Common myeloid progenitor, CD34-positive (primary cell): ENCODE data around the gene CLN6.
A peak's percentile ranks its signal among the peaks of the same experiment; 100 is the strongest.

Source experiments
- CTCF ChIA-PET: fragments of 350-600 bp; sonication (Branson Sonifier 250); formaldehyde crosslinking; loops from one replicate; lab custom pipeline; 2021; ENCODE audit warnings: antibody characterized with exemption; lab: Charles Lee
- POLR2A ChIA-PET: fragments of 350-600 bp; sonication (Branson Sonifier 250); formaldehyde crosslinking; loops from one replicate; lab custom pipeline; 2021; ENCODE audit warnings: antibody characterized with exemption; lab: Charles Lee
- DNase-seq, 3 donors: peaks; one replicate each; pipeline versions ENCODE4 v3.0.0 to v3.0.0-alpha.2; 2013
- H3K27ac ChIP-seq, 2 experiments: 1 replicate in 1 of 2; 2 replicates in 1 of 2; pipeline ENCODE4 v1.7.0; 2013; ENCODE audit warnings: inconsistent platforms in 2 of 2, low read length in 2 of 2, mild to moderate bottlenecking in 2 of 2, low read depth in 1 of 2, moderate library complexity in 1 of 2; ENCODE audit not compliant: severe bottlenecking in 2 of 2, insufficient read depth in 1 of 2, poor library complexity in 1 of 2
- H3K27me3 ChIP-seq, 5 experiments: replicated peaks in 2 of 5; 1 replicate in 3 of 5; 2 replicates in 2 of 5; pipeline versions ENCODE4 v1.6.1 to v1.7.0; 2013; ENCODE audit warnings: low read length in 4 of 5, mild to moderate bottlenecking in 2 of 5, moderate library complexity in 2 of 5, inconsistent platforms in 1 of 5; ENCODE audit not compliant: insufficient read depth in 5 of 5, control insufficient read depth in 4 of 5
- H3K36me3 ChIP-seq, 4 experiments: 1 replicate in 2 of 4; 2 replicates in 2 of 4; pipeline versions ENCODE4 v1.6.1 to v1.7.0; 2013; ENCODE audit warnings: low read length in 3 of 4, control low read depth in 1 of 4, mild to moderate bottlenecking in 1 of 4; ENCODE audit not compliant: control insufficient read depth in 4 of 4, insufficient read depth in 4 of 4
- H3K4me1 ChIP-seq, 4 experiments: 1 replicate in 3 of 4; 2 replicates in 1 of 4; pipeline versions ENCODE4 v1.6.1 to v1.7.1; 2013; ENCODE audit warnings: low read length in 3 of 4, mild to moderate bottlenecking in 3 of 4, control low read depth in 1 of 4, inconsistent platforms in 1 of 4, moderate library complexity in 1 of 4; ENCODE audit not compliant: control insufficient read depth in 4 of 4, insufficient read depth in 4 of 4; ENCODE audit errors: control extremely low read depth in 1 of 4
- H3K4me3 ChIP-seq, 7 experiments: 1 replicate in 4 of 7; 2 replicates in 3 of 7; pipeline versions ENCODE4 v1.5.1 to v1.7.0; 2013; ENCODE audit warnings: mild to moderate bottlenecking in 7 of 7, low read length in 6 of 7, moderate library complexity in 6 of 7, inconsistent platforms in 2 of 7, low read depth in 2 of 7, control low read depth in 1 of 7; ENCODE audit not compliant: insufficient read depth in 4 of 7, control insufficient read depth in 1 of 7; ENCODE audit errors: extremely low read depth in 1 of 7
- H3K9me3 ChIP-seq, 5 experiments: 1 replicate in 4 of 5; 2 replicates in 1 of 5; pipeline versions ENCODE4 v1.6.1 to v1.7.1; 2013; ENCODE audit warnings: low read length in 4 of 5, mild to moderate bottlenecking in 2 of 5, inconsistent platforms in 1 of 5, low read depth in 1 of 5, moderate library complexity in 1 of 5; ENCODE audit not compliant: control insufficient read depth in 4 of 5, insufficient read depth in 2 of 5; ENCODE audit errors: control extremely low read depth in 1 of 5
- WGBS: methylation state at CpG from one replicate; pipeline ENCODE4 v1.1.5; 2013; ENCODE audit not compliant: insufficient coverage; 5-methylcytosine and 5-hydroxymethylcytosine counted together

CLN6 gene

GRCh38 chr15:68256675-68257450 is 27.3 kb upstream of the CLN6 start:
- CTCF ChIA-PET: interaction anchor here (1.2 kb wide), 1 partner anchor 26 kb away, joined by 3 read pairs; no protein-coding TSS in a partner anchor
- no peaks in the 10 kb centered on the region for H3K9me3 ChIP-seq
- peak; percentile 75 to 84 (median 78) for DNase-seq
- no peaks in the 10 kb centered on the region for H3K36me3 ChIP-seq
- peak overlapping the region; percentile 21 to 78 (median 61) for H3K4me3 ChIP-seq
- peaks cover 0 to 11% (median 10%) of the 10 kb centered on the region in 4 experiments for H3K4me1 ChIP-seq
- POLR2A ChIA-PET: interaction anchor here (1.7 kb wide), 1 partner anchor 21 kb away, joined by 4 read pairs; the partner anchor contains the start of gene FEM1B
- H3K27ac ChIP-seq: peak overlapping the region in 1 of 2 experiments; percentile 25
- 18% methylated on average over 43 of the region's 57 CpGs for WGBS
- H3K27me3 ChIP-seq: no peaks in the 10 kb centered on the region

GRCh38 chr15:68252925-68253534 is 23.5 kb upstream of the CLN6 start:
- Histone ChIP-seq H3K36me3 (no peaks in the 10 kb centered on the region), H3K9me3 (no peaks in the 10 kb centered on the region), H3K4me3 (no peak overlapping the region), H3K4me1 (peaks cover 0 to 14% (median 11%) of the 10 kb centered on the region in 4 experiments), H3K27me3 (no peaks in the 10 kb centered on the region), H3K27ac (no peak overlapping the region)
- POLR2A ChIA-PET: interaction anchor here (0.6 to 1.3 kb wide), 2 partner anchors 53 to 56 kb away, joined by 4 read pairs; no protein-coding TSS in a partner anchor
- DNase-seq: peak; percentile 74 to 87 (median 86)
- WGBS: 67% methylated on average over 1 of the region's 7 CpGs
- CTCF ChIA-PET: interaction anchor here (0.6 to 9.6 kb wide), 27 partner anchors 9 to 676 kb away, joined by 3 to 107 read pairs (median 4); no protein-coding TSS in a partner anchor

- peak in 2 of 3 donors; percentile 53 to 70 for DNase-seq
- no peaks in the 10 kb centered on the region for H3K36me3 ChIP-seq
- no peaks in the 10 kb centered on the region for H3K27me3 ChIP-seq
- no CpG with 5 or more reads among the region's 3 CpGs for WGBS
- no peak overlapping the region for H3K27ac ChIP-seq
- H3K4me1 ChIP-seq: peaks cover 0 to 4% (median under 1%) of the 10 kb centered on the region in 4 experiments
- ChIA-PET CTCF (interaction anchor here (0.6 to 9.6 kb wide), 7 partner anchors 9 to 1410 kb away, joined by 3 to 107 read pairs (median 3); no protein-coding TSS in a partner anchor), POLR2A (no interaction called here)
- no peak overlapping the region for H3K4me3 ChIP-seq
- H3K9me3 ChIP-seq: peaks cover 0 to 4% (median 2%) of the 10 kb centered on the region in 5 experiments
These were observed 19.7 kb upstream of the CLN6 start for GRCh38 chr15:68249058-68249713.

GRCh38 chr15:68244235-68244634 is 14.7 kb upstream of the CLN6 start:
- WGBS: no CpG with 5 or more reads among the region's 1 CpG
- peak in 1 of 3 donors; percentile 35 for DNase-seq
- Histone ChIP-seq H3K27me3 (no peaks in the 10 kb centered on the region), H3K9me3 (peaks cover 0 to 12% (median 3%) of the 10 kb centered on the region in 5 experiments), H3K36me3 (no peaks in the 10 kb centered on the region), H3K27ac (no peak overlapping the region), H3K4me1 (peaks cover 0 to 4% (median under 1%) of the 10 kb centered on the region in 4 experiments), H3K4me3 (no peak overlapping the region)
- ChIA-PET POLR2A (no interaction called here), CTCF (interaction anchor here (1.6 to 2.3 kb wide), 2 partner anchors 9 to 15 kb away, joined by 6 to 7 read pairs; partner anchors contain the start of gene CLN6)

GRCh38 chr15:68241088-68241935 is 11.8 kb upstream of the CLN6 start:
- H3K9me3 ChIP-seq: peaks cover 0 to 12% (median 3%) of the 10 kb centered on the region in 5 experiments
- no peaks in the 10 kb centered on the region for H3K27me3 ChIP-seq
- no peak for DNase-seq
- H3K4me3 ChIP-seq: no peak overlapping the region
- WGBS: 100% methylated on average over 1 of the region's 5 CpGs
- ChIA-PET CTCF (interaction anchor here (1.2 kb wide), 1 partner anchor 8 kb away, joined by 4 read pairs; no protein-coding TSS in a partner anchor), POLR2A (interaction anchor here (0.8 kb wide), 1 partner anchor 10 kb away, joined by 4 read pairs; no protein-coding TSS in a partner anchor)
- no peak overlapping the region for H3K27ac ChIP-seq
- H3K36me3 ChIP-seq: no peaks in the 10 kb centered on the region
- no peaks in the 10 kb centered on the region for H3K4me1 ChIP-seq

- POLR2A ChIA-PET: no interaction called here
- H3K9me3 ChIP-seq: peaks cover 0 to 9% (median under 1%) of the 10 kb centered on the region in 5 experiments
- H3K4me1 ChIP-seq: peaks cover 0 to 2% (median 0%) of the 10 kb centered on the region in 4 experiments
- no peaks in the 10 kb centered on the region for H3K36me3 ChIP-seq
- H3K4me3 ChIP-seq: no peak overlapping the region
- no peak overlapping the region for H3K27ac ChIP-seq
- no peaks in the 10 kb centered on the region for H3K27me3 ChIP-seq
- CTCF ChIA-PET: interaction anchor here (1.0 kb wide), 1 partner anchor 12 kb away, joined by 3 read pairs; no protein-coding TSS in a partner anchor
- DNase-seq: no peak
These were observed 9.5 kb upstream of the CLN6 start for GRCh38 chr15:68239025-68239424.
